Gastrocnemius medialis (tissue), 4 donors: ENCODE data around the gene GNG7.

Experiments used
- POLR2A ChIP-seq, 2 donors: fragments of 450-650 bp; IDR thresholded peaks; one replicate each; pipeline ENCODE4 v1.6.1; 2017; ENCODE audit warnings: antibody characterized with exemption in 2 of 2, mild to moderate bottlenecking in 2 of 2, moderate library complexity in 2 of 2
- TF ChIP-seq, protein P1 (sequence below), 5 experiments: fragments of 450-650 bp in 3 of 5; fragments of 200-600 bp in 2 of 5; sonication (generic) in 2 of 5; IDR thresholded peaks in 4 of 5; conservative IDR thresholded peaks in 1 of 5; 1 replicate in 4 of 5; 2 replicates in 1 of 5; pipeline ENCODE4 v1.5.1; 2016 to 2019; ENCODE audit warnings: antibody characterized with exemption in 5 of 5, mild to moderate bottlenecking in 3 of 5, moderate library complexity in 3 of 5

DNA sequence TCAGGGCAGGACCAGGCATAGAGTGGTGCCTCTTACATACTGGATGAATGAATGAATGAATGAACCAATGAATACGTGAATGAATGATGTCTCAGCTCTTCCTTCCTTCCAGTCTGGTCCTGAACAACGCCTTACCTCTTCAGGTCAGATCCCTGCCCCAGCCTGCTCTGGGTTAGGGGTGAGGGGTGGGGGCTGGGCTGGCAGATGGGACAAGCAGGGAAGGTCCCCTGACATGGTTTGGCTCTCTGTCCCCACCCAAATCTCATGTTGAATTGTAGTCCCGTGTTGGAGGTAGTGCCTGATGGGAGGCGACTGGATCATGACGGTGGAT, 9.3 kb upstream of the GNG7 start:
- TF ChIP-seq POLR2A (IDR thresholded peaks at IDR 0.05): no peak
- TF ChIP-seq, protein P1, sequence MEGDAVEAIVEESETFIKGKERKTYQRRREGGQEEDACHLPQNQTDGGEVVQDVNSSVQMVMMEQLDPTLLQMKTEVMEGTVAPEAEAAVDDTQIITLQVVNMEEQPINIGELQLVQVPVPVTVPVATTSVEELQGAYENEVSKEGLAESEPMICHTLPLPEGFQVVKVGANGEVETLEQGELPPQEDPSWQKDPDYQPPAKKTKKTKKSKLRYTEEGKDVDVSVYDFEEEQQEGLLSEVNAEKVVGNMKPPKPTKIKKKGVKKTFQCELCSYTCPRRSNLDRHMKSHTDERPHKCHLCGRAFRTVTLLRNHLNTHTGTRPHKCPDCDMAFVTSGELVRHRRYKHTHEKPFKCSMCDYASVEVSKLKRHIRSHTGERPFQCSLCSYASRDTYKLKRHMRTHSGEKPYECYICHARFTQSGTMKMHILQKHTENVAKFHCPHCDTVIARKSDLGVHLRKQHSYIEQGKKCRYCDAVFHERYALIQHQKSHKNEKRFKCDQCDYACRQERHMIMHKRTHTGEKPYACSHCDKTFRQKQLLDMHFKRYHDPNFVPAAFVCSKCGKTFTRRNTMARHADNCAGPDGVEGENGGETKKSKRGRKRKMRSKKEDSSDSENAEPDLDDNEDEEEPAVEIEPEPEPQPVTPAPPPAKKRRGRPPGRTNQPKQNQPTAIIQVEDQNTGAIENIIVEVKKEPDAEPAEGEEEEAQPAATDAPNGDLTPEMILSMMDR (IDR thresholded peaks at IDR 0.05 in 4 of 5, conservative IDR thresholded peaks at IDR 0.05 in 1 of 5): no peak
